ENCODE results near the gene SKA2.
"Not testable (repeated sequence)": the region's sequence is repeated elsewhere in the genome, so short reads cannot be mapped to it uniquely, and the experiment has no call there.

The SKA2 gene, protein sequence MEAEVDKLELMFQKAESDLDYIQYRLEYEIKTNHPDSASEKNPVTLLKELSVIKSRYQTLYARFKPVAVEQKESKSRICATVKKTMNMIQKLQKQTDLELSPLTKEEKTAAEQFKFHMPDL

DNA sequence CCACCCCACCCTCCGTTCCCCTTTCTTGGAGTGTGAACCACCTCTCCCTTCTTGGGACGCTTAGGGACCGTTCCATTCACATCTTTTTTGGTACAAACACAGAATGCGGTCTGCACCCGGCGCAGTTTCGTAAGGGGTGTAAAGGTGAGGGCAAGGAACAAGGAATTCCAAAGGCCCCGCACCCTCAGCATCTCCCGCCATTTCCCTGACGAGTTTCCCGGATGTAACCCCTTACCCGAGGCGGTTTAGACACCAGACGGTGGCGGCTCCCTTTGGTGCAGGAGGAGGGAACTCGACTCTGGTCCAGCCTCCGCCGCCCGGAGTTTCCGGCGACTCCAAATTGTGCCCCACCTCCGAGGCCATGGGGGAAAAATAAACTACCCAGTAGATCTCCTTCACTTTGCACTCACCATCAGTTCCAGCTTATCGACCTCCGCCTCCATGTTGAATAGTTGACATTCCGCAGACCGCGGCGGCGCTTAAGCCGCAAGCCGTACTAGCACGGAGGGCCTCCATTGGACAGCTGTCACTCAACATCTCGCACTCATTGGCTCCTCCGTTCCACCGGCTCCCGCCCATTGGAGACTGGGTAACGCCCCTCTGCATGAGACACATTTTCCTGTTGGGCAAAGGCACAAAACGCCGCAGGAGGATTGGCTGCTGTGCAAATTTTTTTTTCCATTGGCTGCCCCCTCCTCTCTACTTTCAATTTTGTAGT is at the start of gene SKA2:
Gene SKA2, minus strand, starts transcription at position 466 of the 718 bp plus-strand sequence. Its CDS starts 23 bp downstream, at position 443.
- peak; percentile 95 for DNase-seq (ENCODE audit: low spot score)

DNA sequence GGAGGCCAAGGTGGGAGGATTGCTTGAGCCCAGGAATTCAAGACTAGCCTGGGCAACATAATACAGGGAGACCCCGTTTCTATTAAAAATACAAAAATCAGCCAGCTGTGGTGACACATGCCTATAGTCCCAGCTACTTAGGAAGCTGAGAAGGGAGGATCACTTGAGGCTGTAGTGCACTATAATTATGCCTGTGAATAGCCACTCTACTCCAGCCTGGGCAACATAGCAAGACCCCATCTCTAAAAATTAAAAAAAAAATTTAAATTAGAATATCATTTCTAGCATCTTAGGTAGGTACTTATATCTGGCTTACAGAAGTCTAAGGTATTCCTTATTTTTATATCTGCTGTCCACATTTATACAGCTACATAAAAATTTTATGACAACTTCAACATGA is 47.3 kb upstream of the SKA2 start:
- no peak for DNase-seq (ENCODE audit: low spot score)

DNA sequence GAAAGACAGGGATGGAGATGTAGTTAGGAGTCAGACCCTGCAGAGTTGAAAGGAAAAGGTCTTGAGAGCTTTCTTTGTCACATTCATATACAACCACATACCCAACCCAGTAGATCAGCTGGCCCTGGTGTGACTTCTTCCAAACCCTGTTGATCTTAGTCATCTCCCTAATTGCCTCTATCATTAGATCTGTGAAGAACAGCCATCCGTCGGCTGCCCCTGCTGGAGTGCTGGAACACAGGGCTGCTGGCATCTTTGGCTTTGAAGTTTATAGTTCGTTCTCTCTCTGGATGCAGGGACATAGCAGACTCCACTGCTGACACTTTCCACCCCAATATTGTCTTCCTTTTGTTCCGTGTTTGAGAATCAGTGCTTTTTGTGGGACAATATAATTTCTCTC is 44.4 kb upstream of the SKA2 start:
- no peak for DNase-seq (ENCODE audit: low spot score)

DNA sequence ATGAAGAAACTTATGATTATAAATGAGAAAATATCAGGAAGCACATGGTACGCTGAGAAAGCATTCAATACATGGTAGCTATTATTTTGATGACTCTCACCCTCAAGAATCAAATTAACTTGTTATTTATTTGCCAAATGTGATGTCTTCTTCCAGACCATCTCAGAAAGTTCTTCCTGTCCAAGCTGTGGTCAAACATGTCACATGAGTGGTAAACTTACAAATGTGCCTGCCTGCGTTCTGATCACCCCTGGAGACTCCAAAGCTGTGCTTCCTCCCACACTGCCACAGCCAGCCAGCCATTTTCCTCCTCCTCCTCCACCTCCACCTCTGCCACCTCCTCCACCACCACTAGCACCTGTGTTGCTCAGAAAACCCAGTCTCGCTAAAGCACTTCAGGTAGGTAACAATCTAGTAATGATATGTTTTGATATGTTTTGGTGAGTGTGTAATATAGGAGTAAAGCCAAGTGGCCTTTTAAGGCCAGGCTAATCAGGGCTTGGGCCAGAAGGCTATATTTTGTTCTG is 38.4 kb upstream of the SKA2 start:
- DNase-seq (ENCODE audit: low spot score), result no peak

DNA sequence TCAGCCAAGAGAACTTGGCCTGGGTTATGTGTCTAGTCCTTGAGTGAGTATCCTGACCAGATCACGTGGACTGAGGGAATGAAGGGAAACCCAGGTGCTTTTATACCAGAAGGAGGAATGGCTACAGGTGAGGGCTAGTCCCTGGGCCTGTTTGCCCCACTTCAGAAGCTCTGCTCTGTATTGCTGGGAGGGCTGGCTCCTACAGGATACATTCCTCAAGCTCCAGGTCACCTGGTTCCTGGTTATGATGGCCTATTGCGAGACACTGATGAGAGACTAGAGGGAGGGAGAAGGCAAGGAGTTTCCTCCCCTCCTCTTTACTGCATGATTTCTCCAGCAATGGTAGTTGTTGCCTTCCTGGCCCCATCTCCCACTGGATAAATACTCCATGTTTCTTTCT is 35.8 kb upstream of the SKA2 start:
- no peak for DNase-seq (ENCODE audit: low spot score)

DNA sequence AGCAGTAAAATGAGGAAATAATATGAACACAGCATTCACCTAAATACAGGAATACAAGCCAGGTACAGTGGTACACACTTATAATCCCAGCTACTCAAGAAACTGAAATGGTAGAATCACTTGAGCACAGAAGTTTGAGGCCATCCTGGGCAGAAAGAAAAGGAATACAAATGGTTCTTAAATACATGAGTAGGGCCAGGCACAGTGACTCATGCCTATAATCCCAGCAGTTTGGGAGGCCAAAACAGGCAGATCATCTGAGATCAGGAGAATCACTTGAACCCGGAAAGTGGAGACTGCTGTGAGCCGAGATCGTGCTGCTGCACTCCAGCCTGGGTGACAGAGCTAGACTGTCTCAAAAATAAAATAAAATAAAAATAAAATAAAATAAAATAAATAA is 31.9 kb upstream of the SKA2 start:
- no peak for DNase-seq (ENCODE audit: low spot score)

DNA sequence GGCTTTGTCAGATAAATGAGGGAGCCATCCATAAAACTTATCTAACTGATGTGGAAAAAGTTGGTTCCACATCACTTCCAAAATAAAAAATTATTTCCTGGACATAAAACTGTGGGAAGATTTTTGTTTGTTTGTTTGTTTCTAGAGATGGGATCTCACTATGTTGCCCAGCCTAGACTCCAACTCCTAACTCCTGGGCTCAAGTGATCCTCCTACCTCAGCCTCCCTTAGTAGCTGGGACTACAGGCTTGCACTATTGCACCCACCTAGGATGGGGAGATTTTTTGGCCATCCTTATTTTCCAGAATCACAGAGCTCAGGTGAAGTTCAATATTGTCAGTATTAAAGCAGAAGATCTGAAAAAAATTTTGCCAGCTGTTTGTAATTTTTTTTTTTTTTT is 31.0 kb upstream of the SKA2 start:
- no peak for DNase-seq (ENCODE audit: low spot score)

DNA sequence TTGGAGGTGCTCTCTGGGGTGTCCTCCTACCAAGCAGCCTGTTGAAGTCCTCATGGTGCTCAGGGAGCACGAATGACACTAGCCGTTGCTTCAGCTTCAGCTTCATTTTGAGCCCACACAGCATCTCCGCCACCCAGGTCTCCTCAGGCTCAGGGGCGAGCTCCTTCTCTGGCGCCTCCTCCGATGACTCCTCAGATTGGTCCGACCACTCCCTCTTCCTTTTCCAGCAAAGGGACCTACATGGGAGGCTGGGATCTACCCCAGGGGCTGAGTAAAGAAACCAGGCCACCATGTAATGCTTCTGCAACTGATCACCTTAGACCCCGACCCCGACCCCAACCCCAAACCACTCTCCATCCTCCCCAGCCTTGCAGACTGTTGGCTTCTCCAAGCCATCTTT is 26.5 kb upstream of the SKA2 start:
- DNase-seq (ENCODE audit: low spot score), result no peak

DNA sequence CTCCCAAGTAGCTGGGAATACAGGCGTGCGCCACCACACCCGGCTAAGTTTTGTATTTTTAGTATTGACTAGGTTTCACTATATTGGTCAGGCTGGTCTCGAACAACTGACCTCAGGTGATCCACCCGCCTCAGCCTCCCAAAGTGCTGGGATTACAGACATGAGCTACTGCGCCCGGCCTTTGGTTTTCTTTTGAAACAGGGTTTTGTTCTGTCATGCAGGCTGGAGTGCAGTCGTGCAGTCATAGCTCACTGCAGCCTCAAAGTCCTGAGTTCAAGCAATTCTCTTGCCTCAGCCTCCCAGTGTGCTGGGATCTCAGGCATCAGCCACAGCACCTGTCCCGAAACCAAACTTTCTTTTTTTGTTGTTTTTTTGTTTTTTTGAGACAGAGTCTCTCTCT is 25.6 kb upstream of the SKA2 start:
- DNase-seq (ENCODE audit: low spot score), result no peak

DNA sequence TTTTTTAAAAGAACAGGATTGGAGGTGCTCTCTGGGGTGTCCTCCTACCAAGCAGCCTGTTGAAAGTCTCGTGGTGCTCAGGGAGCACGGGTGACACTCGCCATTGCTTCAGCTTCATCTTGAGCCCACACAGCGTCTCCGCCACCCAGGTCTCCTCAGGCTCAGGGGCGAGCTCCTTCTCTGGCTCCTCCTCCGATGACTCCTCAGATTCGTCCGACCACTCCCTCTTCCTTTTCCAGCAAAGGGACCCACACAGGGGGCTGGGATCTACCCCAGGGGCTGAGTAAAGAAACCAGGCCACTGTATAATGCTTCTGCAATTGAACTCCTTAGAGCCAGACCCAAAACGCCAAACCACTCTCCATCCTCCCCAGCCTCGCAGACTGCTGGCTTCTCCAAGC is 24.6 kb upstream of the SKA2 start:
- DNase-seq (ENCODE audit: low spot score), result not testable (repeated sequence)

DNA sequence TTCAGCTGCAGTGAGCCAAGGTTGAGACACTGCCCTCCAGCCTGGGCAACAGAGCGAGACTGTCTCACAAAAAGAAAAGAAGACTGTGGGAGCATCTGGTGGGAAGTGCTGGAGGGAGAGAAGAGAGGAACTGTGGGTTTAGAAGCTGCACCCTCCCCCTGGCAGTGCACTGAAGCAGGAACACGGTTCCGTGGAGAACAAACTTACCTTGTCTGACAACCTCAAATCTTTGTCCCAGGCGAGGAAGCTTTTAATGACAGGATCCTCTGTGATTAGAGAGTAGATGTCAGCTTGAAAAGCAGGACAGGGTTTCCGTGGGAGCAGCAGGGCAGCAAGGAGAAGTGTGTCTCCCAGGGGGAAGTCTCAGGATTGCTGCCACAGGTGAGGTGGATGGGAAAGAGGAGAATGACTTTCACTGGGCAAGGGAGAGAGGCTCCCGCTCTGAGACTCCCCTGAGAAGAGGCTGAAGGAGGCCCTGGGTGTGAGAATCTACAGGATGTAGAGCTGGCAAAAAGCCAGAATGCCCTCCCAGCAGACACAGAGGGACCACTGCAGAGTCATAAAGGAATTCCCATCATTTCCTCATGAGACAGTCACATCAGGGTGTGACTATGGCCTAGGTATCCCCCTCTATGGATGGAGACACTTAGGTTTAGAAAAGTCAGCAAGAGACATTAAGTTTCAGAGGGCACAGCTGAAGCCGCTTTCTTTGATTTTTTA is 23.4 kb upstream of the SKA2 start:
- no peak for DNase-seq (ENCODE audit: low spot score)

DNA sequence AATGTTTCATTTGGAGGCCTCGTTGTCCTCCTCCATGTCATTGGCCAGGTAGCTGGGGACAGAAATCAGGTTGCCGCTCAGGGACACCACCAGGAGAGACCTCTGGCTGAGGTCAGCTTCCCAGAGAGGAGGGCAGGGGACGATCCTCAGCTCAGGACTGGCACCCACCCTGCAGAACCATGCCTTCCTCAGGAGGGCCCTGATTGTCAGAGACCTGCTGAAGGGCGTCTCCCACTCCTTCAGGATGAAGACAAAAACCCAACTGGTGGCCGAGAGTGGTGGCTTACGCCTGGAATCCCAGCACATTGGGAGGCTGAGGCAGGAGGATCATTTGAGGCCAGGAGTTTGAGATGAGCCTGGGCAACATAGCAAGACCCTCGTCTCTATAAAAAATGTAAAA is 20.1 kb upstream of the SKA2 start:
- no peak for DNase-seq (ENCODE audit: low spot score)

DNA sequence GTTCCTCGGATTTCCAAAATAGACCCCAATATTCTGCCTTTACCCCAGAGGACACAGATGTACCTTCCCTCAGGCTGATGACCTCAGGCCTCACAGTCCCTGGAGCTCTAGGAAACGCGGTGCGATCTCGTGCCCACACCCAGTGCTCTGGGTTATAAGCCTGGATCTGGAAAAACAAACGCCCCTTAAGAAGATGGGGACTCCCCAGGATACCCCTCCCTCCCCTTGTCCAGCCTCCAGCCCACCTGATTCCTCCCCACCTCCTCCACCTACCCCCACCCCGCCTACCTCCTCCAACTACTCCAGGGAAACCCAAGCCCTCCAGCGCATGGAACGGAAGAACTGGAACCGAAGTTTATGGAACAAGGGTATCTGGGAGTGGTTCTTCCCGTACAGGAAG is 19.7 kb upstream of the SKA2 start:
- no peak for DNase-seq (ENCODE audit: low spot score)

DNA sequence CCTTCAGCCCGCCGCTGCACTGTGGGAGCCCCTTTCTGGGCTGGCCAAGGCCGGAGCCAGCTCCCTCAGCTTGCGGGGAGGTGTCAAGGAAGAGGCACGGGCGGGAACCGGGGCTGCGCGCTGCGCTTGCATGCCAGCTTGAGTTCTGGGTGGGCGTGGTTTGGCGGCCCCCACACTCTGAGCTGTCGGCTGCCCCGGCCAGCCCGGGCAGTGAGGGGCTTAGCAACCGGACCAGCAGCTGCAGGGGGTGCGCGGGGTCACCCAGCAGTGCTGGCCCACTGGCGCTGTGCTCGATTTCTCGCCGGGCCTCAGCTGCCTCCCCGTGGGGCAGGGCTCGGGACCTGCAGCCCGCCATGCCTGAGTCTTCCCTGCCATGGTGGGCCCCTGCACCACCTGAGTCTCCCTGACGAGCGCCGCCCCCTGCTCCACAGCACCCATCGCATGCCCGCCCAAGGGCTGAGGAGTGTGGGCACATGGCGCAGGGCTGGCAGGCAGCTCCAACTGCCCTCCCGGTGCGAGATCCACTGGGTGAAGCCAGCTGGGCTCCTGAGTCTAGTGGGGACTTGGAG is 17.5 kb upstream of the SKA2 start:
- DNase-seq (ENCODE audit: low spot score), result no peak

DNA sequence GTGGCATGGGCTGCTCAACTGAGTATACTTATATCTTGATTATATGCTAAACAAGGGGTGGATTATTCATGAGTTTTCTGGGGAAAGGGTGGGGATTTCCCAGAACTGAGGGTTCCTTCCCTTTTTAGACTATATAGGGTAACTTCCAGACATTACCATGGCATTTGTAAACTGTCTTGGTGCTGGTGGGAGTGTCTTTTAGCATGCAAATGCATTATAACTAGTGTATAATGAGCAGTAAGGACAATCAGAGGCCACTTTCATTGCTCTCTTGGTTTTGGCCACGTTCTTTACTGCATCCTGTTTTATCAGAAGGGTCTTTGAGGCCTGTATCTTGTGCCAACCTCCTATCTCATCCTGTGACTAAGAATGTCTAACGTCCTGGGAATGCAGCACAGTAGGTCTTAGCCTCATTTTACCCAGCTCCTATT is 12.6 kb upstream of the SKA2 start:
- DNase-seq (ENCODE audit: low spot score), result no peak

DNA sequence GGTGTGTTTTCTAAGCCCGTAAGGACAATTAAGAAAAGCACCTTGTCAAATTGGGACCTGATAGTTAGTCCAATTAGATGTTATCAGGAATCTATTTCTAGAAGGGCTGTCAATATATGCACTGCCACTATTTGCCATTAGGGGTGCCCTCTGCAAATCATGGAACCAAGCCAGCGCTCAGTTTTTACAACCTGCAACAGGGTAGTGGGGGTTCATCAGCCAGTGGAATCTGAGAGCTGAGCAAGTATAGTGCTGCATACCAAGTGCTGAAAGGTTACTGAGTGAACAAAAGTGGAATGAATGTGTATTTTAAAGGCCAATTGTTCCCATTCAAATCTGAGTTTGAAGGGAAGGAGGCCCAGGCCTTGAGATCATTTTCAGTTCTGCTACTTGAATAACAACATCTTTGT is 11.0 kb upstream of the SKA2 start:
- peak; percentile 60 for DNase-seq (ENCODE audit: low spot score)

DNA sequence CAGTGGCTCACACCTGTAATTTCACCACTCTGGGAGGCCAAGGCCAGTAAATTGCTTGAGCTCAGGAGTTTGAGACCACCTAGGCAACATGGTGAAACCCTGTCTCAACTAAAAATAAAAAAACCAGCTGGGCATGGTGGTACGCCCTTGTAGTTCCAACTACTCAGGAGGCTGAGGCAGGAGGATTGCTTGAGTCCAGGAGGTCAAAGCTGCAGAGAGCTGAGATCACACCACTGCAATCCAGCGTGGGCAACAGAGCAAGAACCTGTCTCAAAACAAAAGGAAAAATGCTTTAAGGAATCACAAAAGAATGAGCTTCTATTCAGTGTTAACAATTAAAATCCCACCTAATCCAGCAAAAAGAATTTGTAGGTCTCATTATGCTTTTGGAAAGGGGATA is 6.5 kb upstream of the SKA2 start:
- no peak for DNase-seq (ENCODE audit: low spot score)

DNA sequence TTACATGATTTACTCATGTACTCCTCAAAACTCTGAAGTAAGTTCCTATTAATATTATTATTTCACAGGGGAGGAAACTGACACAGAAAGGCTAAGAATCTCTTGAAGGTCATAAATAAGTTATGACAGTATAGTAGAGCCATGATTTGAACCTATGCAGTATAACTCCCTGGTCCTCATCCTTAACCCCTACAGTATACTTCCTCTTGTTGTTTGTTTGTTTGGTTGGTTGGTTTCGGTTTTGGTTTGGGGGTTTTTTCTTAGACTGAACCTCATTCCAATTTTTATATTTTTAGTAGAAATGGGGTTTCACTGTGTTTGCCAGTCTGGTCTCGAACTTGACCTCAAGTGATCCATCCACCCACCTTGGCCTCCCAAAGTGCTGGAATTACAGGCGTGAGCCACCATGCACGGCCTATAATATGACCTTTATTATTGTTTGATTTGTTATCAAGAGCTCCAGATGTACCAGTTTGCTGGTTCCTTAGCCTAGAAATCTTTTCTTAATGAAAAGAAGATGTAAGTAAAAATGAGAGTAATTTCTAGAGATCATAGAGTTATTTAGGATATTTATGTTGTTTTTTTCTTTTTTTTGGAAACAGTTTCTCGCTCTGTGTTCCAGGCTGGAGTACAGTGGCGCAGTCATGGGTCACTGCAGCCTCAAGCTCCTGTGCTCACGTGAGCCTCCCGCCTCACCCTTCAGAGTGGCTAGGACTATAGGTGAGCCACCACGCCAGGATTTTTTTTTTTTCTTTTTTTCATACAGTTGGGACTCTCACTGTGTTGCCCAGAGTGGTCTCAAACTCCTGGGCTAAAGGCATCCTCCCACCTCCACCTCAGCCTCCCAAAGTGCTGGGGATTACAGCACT is 5.4 kb upstream of the SKA2 start:
- DNase-seq (ENCODE audit: low spot score), result no peak

DNA sequence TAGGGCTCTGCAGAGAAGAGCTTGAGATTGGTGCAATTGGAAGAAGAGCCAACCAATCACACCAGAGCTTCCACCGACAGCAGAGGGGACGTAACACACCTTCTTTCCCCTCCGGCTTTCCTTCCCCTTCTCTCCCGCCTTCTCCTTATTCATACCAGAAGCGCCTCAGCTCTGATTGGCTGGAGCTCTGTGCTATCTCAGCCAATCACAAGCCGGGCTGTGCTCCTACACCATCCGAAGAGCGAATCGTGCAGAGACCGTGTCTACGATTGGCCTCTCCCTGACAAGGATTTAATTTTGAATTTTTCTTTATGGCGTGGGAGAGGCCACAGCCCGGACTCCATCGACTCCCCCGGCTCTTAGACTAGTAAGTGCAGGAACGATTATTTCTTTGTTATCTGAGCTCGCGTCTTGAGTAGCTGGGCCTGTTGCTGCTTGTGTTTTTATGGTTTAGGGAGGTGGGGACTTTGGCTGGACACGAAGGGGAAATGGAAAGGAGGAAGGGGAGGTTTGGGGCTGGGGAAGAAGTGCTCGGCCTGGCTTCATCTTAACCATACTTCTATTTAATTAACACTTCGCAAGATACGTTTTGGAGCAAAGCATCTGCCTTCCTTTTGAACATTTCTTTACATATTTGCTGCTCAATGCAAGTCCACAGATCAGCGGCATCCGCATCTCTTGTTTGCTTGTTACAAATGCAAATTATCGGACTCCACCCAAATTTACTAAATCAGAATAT is 622 bp upstream of the SKA2 start, which contains the start of gene PRR11:
Gene PRR11, plus strand, starts transcription at position 308 of the 739 bp plus-strand sequence. CDS start 14,007 bp downstream, outside the sequence.
- peak; percentile 98 for DNase-seq (ENCODE audit: low spot score)

DNA sequence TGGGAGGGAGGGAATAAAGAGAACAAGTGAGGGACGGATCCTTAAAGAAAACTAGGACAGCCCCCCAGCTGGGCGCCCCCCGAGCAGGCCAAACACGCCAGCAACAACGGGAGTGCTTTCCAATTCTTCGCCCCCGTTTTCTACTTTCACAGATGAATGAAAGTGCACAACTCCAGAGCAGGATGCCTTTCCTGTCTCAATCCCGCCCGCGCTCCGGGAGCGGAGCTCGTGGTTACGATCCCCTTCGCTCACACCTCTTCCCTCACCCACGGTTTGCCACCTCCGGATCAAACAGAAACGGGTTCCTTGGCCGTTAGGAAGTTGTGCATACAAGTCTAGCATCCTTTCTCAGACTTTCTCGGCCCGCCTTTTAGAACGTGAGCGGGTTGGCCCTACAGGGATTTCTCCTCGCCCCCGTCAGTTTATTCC is 680 bp downstream of the SKA2 start:
- DNase-seq (ENCODE audit: low spot score), result peak; percentile 29

DNA sequence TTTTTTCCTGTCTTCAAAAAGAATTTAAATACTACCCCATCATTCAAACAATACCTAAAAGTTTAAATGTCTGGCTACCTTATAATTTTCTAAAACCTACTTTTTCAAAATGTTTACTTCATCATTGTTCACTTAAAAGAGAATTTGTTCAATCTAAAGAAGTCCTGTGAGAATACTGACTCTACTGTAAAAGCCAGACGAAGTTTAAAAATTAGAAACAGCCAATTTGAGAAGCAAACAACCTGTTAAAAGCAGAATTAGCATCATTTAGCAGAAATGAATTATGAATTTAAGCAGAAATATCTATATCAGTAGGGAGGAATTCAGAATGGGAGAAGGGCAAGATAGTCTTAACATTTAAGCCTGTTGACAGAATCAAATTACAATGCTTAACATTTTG is 2.1 kb downstream of the SKA2 start:
- DNase-seq (ENCODE audit: low spot score), result no peak

Measured in AG08395 (cell line).